CD4-positive, alpha-beta T cell treated with Interleukin-2 at 100 ng/mL for 4 hours (primary cell): Measurements from ENCODE around the gene PRR14L.
A peak's percentile ranks its signal among the peaks of the same experiment; 100 is the strongest.
"Not testable (repeated sequence)": the region's sequence is repeated elsewhere in the genome, so short reads cannot be mapped to it uniquely, and the experiment has no call there.

Experiments used
- DNase-seq: peaks from one replicate; pipeline ENCODE4 v3.0.0-alpha.2; 2020; ENCODE audit warnings: low spot score

PRR14L gene

DNA sequence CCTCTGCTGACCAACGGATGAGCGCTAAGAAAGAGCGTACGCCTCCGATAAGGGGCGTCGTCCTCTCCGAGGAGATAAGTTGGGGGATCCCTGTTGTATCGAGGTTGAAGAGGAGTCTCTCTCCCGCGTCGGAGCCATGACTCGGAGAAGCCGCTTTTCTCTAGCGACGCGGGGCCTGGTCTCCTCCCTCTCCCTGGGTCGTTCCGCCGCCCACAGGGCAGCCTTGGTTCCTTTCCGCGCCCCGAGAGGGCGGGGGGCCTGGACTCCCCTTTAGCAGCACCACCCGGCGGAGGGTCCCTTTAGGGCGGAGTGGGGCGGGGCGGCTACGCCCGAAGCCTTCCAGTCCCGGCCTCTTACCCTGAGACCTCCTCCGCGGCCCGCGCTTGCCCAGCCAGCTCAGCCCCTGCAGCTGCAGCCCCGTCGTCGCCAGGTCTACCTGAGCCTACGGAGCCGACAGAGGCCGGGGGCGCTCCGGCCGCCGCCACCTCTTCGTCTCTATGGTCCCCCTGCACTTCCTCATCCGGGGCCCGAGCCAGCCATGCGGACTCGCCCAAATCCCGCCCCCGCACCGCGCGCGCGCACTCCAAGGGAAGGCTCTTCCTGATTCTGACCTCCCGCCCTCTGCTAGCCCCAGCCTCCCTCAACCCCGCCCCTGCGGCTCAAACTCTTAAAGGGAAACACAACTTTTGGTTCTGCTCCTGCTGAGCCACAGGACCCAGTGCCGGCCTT, at the start of gene PRR14L:
Gene PRR14L (minus strand): TSS at position 497 of the 729 bp plus-strand sequence. CDS start 11,272 bp downstream, outside the sequence.
- DNase-seq, result peak; percentile 98

- DNase-seq, result not testable (repeated sequence)
Measured at GRCh38 chr22:31799358-31799757, 49.4 kb upstream of the PRR14L start.

- no peak for DNase-seq
Measured at GRCh38 chr22:31790240-31790639, 40.3 kb upstream of the PRR14L start.

DNA sequence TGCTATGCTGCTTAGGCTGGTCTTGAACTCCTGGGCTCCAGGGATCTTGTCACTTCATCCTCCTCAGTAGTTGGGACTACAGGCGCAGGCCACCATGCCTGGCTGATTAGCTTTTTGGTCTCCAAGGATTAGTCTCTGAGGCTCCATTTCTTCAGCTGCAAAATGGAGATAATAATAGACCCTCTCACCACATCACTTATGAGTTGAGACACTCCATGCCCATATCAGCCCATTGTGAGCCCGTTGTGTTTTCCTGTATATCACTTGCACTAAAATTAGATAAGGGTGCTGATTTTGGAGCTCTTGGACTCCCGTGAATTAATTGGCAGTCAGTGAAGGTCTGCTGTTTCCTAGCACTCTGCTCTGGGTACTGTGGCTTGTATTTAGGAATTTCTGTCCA, 39.9 kb upstream of the PRR14L start:
- DNase-seq, result no peak

GRCh38 chr22:31776231-31776630, 26.3 kb upstream of the PRR14L start:
- DNase-seq, result no peak

GRCh38 chr22:31773416-31773815, 23.5 kb upstream of the PRR14L start:
- DNase-seq, result no peak

GRCh38 chr22:31768422-31769059, 18.6 kb upstream of the PRR14L start:
- DNase-seq, result no peak

- DNase-seq, result no peak
Measured at GRCh38 chr22:31764785-31765184, 14.9 kb upstream of the PRR14L start.

DNA sequence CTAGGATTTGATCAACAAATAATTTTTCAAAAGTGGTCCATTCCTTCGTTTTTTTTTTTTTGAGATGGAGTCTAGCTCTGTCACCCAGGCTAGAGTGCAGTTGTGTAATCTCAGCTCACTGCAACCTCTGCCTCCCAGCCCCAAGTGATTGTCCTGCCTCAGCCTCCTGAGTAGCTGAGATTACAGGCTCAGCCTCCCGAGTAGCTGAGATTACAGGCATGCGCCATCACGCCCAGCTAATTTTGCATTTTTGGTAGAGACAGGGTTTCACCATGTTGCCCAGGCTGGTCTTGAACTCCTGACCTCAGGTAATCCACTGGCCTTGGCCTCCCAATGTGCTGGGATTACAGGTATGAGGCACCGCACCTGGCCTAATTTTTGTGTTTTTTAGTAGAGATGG, 8.9 kb upstream of the PRR14L start:
- DNase-seq, result not testable (repeated sequence)

DNA sequence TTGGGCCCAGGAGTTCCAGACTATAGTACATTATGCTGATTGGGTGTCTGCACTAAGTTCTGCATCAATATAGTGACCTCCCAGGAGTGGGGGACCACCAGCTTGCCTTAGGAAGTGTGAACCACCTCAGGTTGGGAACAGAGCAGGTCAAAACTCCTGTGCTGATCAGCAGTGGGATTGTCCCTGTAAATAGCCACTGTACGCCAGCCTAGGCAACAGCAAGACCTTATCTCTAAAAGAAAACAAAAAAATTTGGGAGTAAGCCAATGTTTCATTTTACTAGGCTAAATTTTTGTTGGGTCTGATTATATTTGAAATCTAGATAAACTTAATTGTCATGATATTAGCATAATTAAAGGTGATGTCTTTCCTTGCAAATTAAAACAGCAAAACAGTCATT, 7.3 kb upstream of the PRR14L start:
- DNase-seq, result no peak

DNA sequence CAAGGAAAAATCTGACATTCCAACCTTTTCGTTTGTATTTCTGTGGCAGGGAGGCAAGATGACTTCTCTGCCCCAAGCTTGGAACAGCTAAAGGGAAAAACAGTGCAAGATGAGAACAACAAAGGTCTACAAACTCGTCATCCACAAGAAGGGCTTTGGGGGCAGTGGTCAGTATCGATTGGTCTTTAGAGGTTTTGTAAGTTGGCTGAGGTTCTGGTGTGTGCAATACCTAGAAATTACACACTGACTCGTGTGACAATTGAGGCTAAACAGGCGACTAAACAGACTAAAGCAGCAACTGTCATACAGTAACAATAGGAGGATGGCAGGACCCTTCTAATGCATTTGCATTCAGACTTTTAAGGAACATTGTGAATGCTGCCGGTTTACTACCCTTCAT, 4.9 kb upstream of the PRR14L start:
- DNase-seq, result no peak

DNA sequence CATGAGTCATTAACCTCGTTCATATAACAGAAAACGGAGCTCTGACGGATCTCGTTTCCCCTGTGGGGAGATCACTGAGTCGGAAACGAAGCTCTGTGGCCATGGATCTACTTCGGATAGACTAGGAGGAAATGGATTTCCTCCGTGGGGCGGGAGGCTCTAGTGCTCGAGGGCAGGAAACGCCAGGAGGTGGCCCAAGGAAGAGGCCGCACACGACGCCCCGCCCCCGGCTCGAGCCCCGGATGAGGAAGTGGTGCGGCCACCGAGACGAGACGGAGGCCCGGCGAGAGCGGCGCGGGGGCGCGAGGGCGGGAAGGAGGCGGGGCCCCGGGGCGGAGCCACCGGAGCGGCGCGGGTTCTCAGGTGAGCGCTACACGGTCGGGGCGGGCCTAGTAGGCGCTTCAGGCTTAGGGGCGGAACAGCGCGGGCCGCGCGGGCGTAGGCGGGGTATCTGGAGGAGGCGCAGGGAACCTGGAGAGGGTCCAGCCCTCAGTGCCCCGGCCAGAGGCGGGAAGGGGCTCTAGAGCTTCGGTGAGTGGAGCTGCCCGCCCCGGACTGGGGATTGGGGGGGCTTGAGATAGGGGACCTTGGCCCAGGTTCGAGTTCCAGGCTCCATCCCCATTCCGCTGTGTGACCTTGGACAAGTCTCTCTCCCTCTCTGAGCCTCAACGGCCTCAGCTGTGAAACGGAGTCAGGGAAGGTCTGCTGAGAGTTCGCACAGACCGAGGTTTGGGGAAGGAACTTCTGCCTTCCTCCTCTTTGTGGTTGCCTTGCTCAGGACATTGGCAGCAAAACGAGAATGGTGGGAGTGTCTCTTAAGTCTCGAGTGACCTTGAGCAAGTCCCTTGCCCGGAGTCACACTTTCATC, 3.9 kb upstream of the PRR14L start, which contains the start of gene DEPDC5:
Gene DEPDC5 (plus strand): TSS at position 386 of the 868 bp plus-strand sequence. CDS start 903 bp downstream, outside the sequence.
- peak; percentile 95 for DNase-seq

- no peak for DNase-seq
Measured at GRCh38 chr22:31753005-31753633, 3.2 kb upstream of the PRR14L start.

DNA sequence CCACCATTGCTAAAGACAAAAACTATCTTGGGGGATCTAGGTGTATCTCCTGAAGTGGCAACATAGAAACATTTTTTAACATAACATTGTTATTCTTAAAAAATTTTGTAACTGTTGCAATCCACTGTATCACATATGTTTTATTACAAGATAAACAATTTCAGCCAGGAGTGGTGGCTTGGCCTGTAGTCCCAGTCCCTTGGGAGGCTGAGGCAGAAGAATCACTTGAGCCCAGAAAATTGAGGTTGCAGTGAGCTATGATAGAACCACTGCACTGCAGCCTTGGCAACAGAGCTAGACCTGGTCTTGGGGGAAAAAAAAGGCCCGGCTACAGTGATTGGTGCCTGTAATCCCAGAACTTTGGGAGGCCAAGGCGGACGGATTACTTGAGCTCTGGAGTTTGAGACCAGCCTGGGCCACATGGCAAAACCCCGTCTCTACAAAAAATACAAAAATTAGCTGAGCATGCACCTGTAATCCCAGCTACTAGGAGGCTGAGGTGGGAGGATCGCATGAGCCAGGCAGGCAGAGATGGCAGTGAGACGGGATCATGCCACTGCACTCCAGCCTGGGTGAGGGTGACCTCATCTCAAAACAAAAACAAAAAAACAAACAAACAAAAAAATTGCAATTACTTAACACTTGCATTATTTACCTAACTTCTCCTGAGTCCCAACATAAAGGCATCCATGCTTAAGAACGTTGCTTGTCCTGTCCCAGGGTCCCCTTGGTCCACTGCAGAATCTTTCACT, 2.3 kb upstream of the PRR14L start:
- no peak for DNase-seq

- DNase-seq, result no peak
Measured at GRCh38 chr22:31750365-31751284, 693 bp upstream of the PRR14L start.

DNA sequence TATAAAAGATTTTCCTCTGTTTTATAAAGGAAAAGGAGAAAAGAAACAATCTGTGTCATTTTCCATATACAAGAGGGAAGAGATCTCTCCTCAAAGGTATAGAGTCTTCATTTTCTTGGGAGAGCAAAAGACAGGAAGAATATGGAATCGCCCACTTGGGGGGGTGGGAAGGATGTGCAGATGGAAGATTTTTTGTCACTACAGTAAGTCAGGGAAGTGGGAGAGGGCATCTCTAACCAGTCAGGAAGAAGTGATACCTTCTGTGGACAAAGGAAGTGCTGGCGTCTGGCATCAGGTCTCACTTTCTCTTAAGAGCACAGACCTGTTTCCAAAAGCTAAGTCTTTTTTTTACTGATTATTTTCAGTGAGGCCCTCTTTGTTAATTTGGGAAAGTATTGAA, 1.4 kb downstream of the PRR14L start:
- no peak for DNase-seq

- DNase-seq, result no peak
Measured at GRCh38 chr22:31747441-31747840, 2.5 kb downstream of the PRR14L start.

DNA sequence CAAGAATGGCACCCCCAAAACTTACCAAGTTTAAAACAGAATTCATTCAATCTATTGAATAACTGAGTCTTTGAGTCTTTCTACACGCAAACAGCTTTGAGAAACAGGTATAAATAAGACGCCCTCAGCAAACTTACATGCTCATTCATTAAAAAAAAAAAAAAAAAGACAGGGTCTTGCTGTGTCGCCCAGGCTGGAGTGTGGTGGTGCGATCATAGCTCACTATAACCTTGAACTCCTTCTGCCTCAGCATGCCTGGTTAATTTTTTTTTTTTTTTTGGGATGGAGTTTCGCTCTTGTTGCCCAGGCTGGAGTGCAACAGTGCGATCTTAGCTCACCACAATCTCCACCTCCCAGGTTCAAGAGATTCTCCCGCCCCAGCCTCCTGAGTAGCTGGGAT, 6.1 kb downstream of the PRR14L start:
- no peak for DNase-seq

DNA sequence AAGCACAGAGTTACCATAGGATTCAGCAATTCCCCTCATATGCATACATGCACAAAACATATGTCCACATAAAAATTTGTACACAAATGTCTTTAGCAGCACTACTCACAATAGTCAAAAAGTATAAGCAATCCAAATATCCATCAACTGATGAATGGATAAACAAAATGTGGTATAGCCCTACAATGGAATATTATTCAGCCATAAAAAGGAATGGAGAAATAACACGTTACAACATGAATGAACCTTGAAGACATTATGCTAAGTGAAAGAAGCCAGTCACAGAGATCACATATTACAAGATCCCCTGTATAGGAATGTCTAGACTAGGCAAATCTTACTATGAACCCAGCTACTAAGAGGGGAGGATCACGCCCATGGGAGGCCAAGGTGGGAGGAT, 7.2 kb downstream of the PRR14L start:
- no peak for DNase-seq

DNA sequence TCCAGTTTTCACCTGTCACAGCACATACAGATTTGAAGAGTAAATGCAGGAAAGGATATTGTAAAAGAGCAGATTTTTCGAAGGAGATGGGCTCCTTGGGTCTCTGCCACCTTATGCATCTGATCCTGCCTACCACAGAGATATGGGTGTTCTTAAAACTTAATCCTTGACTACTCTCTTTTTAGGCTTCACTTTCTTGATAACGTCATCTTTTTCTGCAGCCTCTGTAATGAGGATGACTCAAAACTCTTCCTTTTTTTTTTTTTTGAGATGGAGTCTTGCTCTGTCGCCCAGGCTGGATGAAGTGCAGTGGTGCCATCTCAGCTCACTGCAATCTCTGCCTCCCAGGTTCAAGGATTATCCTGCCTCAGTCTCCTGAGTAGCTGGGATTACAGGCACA, 7.8 kb downstream of the PRR14L start:
- DNase-seq, result no peak
